CD14-positive monocyte (primary cell): ENCODE measurements around the gene ZNF536. TPM values are rescaled to one million over a fixed set of nuclear protein-coding genes. Genes with fewer than 3 reads are reported as not detected.

Experiments used
- DNase-seq, 3 donors: peaks; one replicate each; pipeline ENCODE4 v3.0.0-alpha.2; 2011 to 2022
- H2AFZ ChIP-seq: 2 replicates; pipeline ENCODE4 v1.6.0; 2012; ENCODE audit warnings: mild to moderate bottlenecking, low read depth, low read length, inconsistent platforms; ENCODE audit not compliant: insufficient read depth, poor library complexity, severe bottlenecking
- H3K27ac ChIP-seq, 2 donors: 1 replicate in 1 of 2; 2 replicates in 1 of 2; pipeline ENCODE4 v1.5.1; 2012 to 2013; ENCODE audit warnings: low read length in 2 of 2, control low read depth in 1 of 2, inconsistent platforms in 1 of 2, low read depth in 1 of 2, mild to moderate bottlenecking in 1 of 2
- H3K27me3 ChIP-seq, 2 donors: one replicate each; pipeline versions ENCODE4 v1.6.0 to v1.6.1; 2011 to 2013; ENCODE audit warnings: low read length in 2 of 2; ENCODE audit not compliant: control insufficient read depth in 2 of 2, insufficient read depth in 2 of 2
- H3K36me3 ChIP-seq, 2 donors: replicated peaks in 1 of 2; 1 replicate in 1 of 2; 2 replicates in 1 of 2; pipeline versions ENCODE4 v1.5.1 to v1.6.1; 2012 to 2013; ENCODE audit warnings: low read length in 2 of 2, control low read depth in 1 of 2, inconsistent platforms in 1 of 2, mild to moderate bottlenecking in 1 of 2; ENCODE audit not compliant: insufficient read depth in 2 of 2, control insufficient read depth in 1 of 2
- H3K4me1 ChIP-seq, 2 donors: 1 replicate in 1 of 2; 2 replicates in 1 of 2; pipeline versions ENCODE4 v1.5.1 to v1.6.1; 2012 to 2013; ENCODE audit warnings: low read length in 2 of 2, control low read depth in 1 of 2, inconsistent platforms in 1 of 2, mild to moderate bottlenecking in 1 of 2, moderate library complexity in 1 of 2; ENCODE audit not compliant: insufficient read depth in 2 of 2, control insufficient read depth in 1 of 2
- H3K4me2 ChIP-seq: replicated peaks from 2 replicates; pipeline ENCODE3; 2012; ENCODE audit warnings: low read length, moderate library complexity, mild to moderate bottlenecking; ENCODE audit not compliant: poor library complexity, severe bottlenecking; ENCODE audit errors: extremely low read depth
- H3K4me3 ChIP-seq, 3 experiments: fragments of 200-600 bp in 1 of 3; sonication (generic) in 1 of 3; replicated peaks in 1 of 3; 1 replicate in 2 of 3; 2 replicates in 1 of 3; pipeline ENCODE4 v1.5.1; 2011 to 2013; ENCODE audit warnings: low read length in 3 of 3, mild to moderate bottlenecking in 3 of 3, control low read depth in 2 of 3, low read depth in 2 of 3, inconsistent platforms in 1 of 3, moderate library complexity in 1 of 3
- H3K79me2 ChIP-seq: 2 replicates; pipeline ENCODE4 v1.6.0; 2012; ENCODE audit warnings: mild to moderate bottlenecking, control low read depth, inconsistent platforms, low read length, moderate library complexity; ENCODE audit not compliant: insufficient read depth
- H3K9ac ChIP-seq: 2 replicates; pipeline ENCODE4 v1.6.0; 2017; ENCODE audit warnings: low read length, mild to moderate bottlenecking; ENCODE audit not compliant: insufficient read depth, poor library complexity, severe bottlenecking
- H3K9me3 ChIP-seq, 2 donors: replicated peaks in 1 of 2; 1 replicate in 1 of 2; 2 replicates in 1 of 2; pipeline versions ENCODE4 v1.5.1 to v1.6.1; 2012 to 2013; ENCODE audit warnings: low read length in 2 of 2, control low read depth in 1 of 2; ENCODE audit not compliant: control insufficient read depth in 1 of 2, insufficient read depth in 1 of 2
- H4K20me1 ChIP-seq: 2 replicates; pipeline ENCODE4 v1.6.0; 2012; ENCODE audit warnings: mild to moderate bottlenecking, low read length, control low read depth, moderate library complexity; ENCODE audit not compliant: insufficient read depth
- H3K27ac Mint-ChIP-seq, 7 donors: one replicate each; pipeline ENCODE4 v1.8.0; 2020; ENCODE audit warnings: mild to moderate bottlenecking in 7 of 7, mixed read lengths in 7 of 7, moderate library complexity in 6 of 7, inconsistent platforms in 2 of 7
- H3K27me3 Mint-ChIP-seq, 3 donors: one replicate each; pipeline ENCODE4 v1.8.0; 2021 to 2022; ENCODE audit warnings: low read depth in 3 of 3, mild to moderate bottlenecking in 3 of 3, mixed read lengths in 3 of 3, moderate library complexity in 3 of 3, inconsistent platforms in 1 of 3
- H3K36me3 Mint-ChIP-seq, 2 donors: one replicate each; pipeline ENCODE4 v1.8.0; 2020; ENCODE audit warnings: mixed read lengths in 2 of 2, inconsistent platforms in 1 of 2, mild to moderate bottlenecking in 1 of 2
- H3K4me1 Mint-ChIP-seq: one replicate; pipeline ENCODE4 v1.8.0; 2020; ENCODE audit warnings: mild to moderate bottlenecking, mixed read lengths
- H3K4me3 Mint-ChIP-seq, 2 donors: one replicate each; pipeline ENCODE4 v1.8.0; 2020; ENCODE audit warnings: mild to moderate bottlenecking in 2 of 2, mixed read lengths in 2 of 2, moderate library complexity in 1 of 2
- H3K9me3 Mint-ChIP-seq, 7 donors: one replicate each; pipeline ENCODE4 v1.8.0; 2020 to 2022; ENCODE audit warnings: mixed read lengths in 7 of 7, mild to moderate bottlenecking in 6 of 7, moderate library complexity in 6 of 7, inconsistent platforms in 2 of 7
- WGBS: methylation state at CpG from one replicate; pipeline ENCODE4 v1.1.5; 2013; ENCODE audit warnings: missing lambda C conversion rate; ENCODE audit not compliant: insufficient coverage; 5-methylcytosine and 5-hydroxymethylcytosine counted together
- intact Hi-C, 2 donors: fragments of 100-400 bp; cut with micrococcal nuclease; formaldehyde crosslinking; loops; one replicate each; pipeline versions ENCODE4 v1.15.0 to v1.15.1; 2023
- polyA plus RNA-seq, 3 donors: library from polyadenylated mRNA; depleted of rRNA in 1 of 3; unstranded in 2 of 3; stranded (reverse) in 1 of 3; fragments of 300-500 nt in 2 of 3; fragments of >200 nt in 1 of 3; fragmentation: Illumina TruSeq in 2 of 3; gene quantifications; 1 replicate in 2 of 3; 2 replicates in 1 of 3; pipeline ENCODE4 v1.2.3, GENCODE V29; 2012 to 2021
- TF ChIP-seq, protein P1 (sequence below): fragments of 200-600 bp; IDR thresholded peaks from one replicate; pipeline ENCODE4 v1.8.0; 2022; ENCODE audit warnings: antibody characterized with exemption, mild to moderate bottlenecking

The ZNF536 gene
- polyA plus RNA-seq, 3 donors = not detected

DNA sequence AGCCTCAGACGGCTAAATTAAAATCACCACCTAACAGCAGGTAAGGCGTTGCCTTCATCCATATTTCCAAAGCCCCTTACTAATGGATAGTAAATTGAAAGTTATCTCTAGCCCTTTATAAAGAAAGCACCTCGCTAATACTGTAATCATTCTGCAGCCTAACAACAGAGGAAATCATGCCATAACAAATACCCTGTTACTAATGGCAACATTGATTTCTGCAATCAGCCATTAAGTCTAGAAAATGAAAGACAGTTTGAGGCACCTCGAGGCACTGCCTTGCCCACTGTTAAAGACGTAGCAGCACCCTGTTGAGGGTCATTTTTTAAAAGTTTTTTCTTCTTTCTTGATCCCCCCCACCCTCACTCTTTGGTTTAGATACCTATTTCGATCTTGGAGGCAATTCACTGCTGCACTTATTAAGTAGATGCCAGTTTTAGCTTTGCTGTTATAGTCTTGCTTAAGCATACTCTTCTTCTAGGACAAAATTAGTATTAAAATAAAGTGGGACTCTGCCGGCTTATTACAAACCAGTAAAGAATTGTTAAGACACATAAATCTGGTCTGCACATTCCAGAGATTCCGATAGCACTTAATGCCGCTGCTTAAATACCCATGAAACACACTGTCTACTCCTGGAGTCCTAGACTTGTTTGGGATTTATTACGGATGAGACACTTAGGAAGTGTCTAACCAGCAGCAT, 74.8 kb downstream of the ZNF536 start:
- Mint-ChIP-seq H3K36me3 (no peaks in the 10 kb centered on the region), H3K4me1 (peaks cover 2% of the 10 kb centered on the region), H3K4me3 (no peak overlapping the region), H3K27ac (no peak overlapping the region), H3K9me3 (peaks cover 0 to 10% (median 0%) of the 10 kb centered on the region in 7 donors), H3K27me3 (peaks cover 3 to 15% (median 10%) of the 10 kb centered on the region in 3 donors)
- intact Hi-C loops = no loop called here
- WGBS = 88% methylated on average over 3 of the region's 10 CpGs
- no peak overlapping the region for H3K4me2 ChIP-seq
- TF ChIP-seq, protein P1, sequence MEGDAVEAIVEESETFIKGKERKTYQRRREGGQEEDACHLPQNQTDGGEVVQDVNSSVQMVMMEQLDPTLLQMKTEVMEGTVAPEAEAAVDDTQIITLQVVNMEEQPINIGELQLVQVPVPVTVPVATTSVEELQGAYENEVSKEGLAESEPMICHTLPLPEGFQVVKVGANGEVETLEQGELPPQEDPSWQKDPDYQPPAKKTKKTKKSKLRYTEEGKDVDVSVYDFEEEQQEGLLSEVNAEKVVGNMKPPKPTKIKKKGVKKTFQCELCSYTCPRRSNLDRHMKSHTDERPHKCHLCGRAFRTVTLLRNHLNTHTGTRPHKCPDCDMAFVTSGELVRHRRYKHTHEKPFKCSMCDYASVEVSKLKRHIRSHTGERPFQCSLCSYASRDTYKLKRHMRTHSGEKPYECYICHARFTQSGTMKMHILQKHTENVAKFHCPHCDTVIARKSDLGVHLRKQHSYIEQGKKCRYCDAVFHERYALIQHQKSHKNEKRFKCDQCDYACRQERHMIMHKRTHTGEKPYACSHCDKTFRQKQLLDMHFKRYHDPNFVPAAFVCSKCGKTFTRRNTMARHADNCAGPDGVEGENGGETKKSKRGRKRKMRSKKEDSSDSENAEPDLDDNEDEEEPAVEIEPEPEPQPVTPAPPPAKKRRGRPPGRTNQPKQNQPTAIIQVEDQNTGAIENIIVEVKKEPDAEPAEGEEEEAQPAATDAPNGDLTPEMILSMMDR = no peak
- no peaks in the 10 kb centered on the region for H3K36me3 ChIP-seq
- H3K27me3 ChIP-seq = no peaks in the 10 kb centered on the region
- no peak overlapping the region for H2AFZ ChIP-seq
- peaks cover 0 to 14% of the 10 kb centered on the region in 2 donors for H3K9me3 ChIP-seq
- no peak overlapping the region for H3K27ac ChIP-seq
- no peaks in the 10 kb centered on the region for H4K20me1 ChIP-seq
- H3K4me1 ChIP-seq = no peaks in the 10 kb centered on the region
- DNase-seq = no peak
- H3K4me3 ChIP-seq = no peak overlapping the region
- no peak overlapping the region for H3K9ac ChIP-seq
- no peaks in the 10 kb centered on the region for H3K79me2 ChIP-seq

DNA sequence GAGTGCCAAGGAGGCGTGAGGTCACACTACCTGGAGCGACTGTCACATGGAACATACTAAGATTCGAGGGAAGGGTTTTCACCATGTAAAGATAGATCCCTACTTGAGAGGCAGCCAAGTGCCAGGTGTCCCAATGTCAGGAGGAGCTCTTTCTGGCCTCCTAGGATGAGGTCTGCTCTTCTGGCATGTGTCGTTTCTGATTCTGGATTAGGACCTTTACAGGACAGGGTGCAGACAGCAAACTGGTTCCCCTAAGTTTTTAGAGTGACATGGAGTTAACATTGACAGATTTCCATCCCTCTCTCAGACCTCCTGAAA, 75.3 kb downstream of the ZNF536 start:
- intact Hi-C loops = no loop called here
- no peaks in the 10 kb centered on the region for H3K36me3 Mint-ChIP-seq
- Histone ChIP-seq H2AFZ (no peak overlapping the region), H3K27ac (no peak overlapping the region), H3K9ac (no peak overlapping the region), H3K79me2 (no peaks in the 10 kb centered on the region), H3K4me1 (no peaks in the 10 kb centered on the region), H3K4me2 (no peak overlapping the region), H3K36me3 (no peaks in the 10 kb centered on the region), H3K27me3 (no peaks in the 10 kb centered on the region), H4K20me1 (no peaks in the 10 kb centered on the region), H3K4me3 (no peak overlapping the region), H3K9me3 (peaks cover 0 to 14% of the 10 kb centered on the region in 2 donors)
- H3K27me3 Mint-ChIP-seq = peaks cover 5 to 15% (median 10%) of the 10 kb centered on the region in 3 donors
- peaks cover 0 to 10% (median 0%) of the 10 kb centered on the region in 7 donors for H3K9me3 Mint-ChIP-seq
- DNase-seq = no peak
- H3K4me3 Mint-ChIP-seq = no peak overlapping the region
- 95% methylated on average over 4 of the region's 4 CpGs for WGBS
- H3K27ac Mint-ChIP-seq = no peak overlapping the region
- TF ChIP-seq, protein P1 = no peak
- peaks cover 2% of the 10 kb centered on the region for H3K4me1 Mint-ChIP-seq
